Stimulated activated memory B cell treated with anti-CD40 and anti-IgM and Interleukin-4, amounts not matched to agents 10 μg/mL and 1 μg/mL and 100 μg/mL, for 72 hours (primary cell): Measurements from ENCODE around the gene PSMD5.
"Not testable (repeated sequence)": the region's sequence is repeated elsewhere in the genome, so short reads cannot be mapped to it uniquely, and the experiment has no call there.

Source experiments
- ATAC-seq: fragments of 150-1000 bp; cut with Tn5 transposase; 2 replicates; pipeline ENCODE4 v1.10.0; 2021
- H3K27ac Mint-ChIP-seq: one replicate; pipeline ENCODE4 v1.8.0; 2022; ENCODE audit warnings: mild to moderate bottlenecking, mixed read lengths
- H3K27me3 Mint-ChIP-seq: one replicate; pipeline ENCODE4 v1.8.0; 2022; ENCODE audit warnings: mixed read lengths
- H3K36me3 Mint-ChIP-seq: one replicate; pipeline ENCODE4 v1.8.0; 2022; ENCODE audit warnings: mixed read lengths
- H3K4me1 Mint-ChIP-seq: one replicate; pipeline ENCODE4 v1.8.0; 2022; ENCODE audit warnings: mixed read lengths
- H3K4me3 Mint-ChIP-seq: one replicate; pipeline ENCODE4 v1.8.0; 2022; ENCODE audit warnings: mild to moderate bottlenecking, moderate library complexity, mixed read lengths
- H3K9me3 Mint-ChIP-seq: one replicate; pipeline ENCODE4 v1.8.0; 2022; ENCODE audit warnings: mixed read lengths

PSMD5 gene

GRCh38 chr9:120820095-120820494, 22.6 kb downstream of the PSMD5 start:
- Mint-ChIP-seq H3K4me3 (no peak overlapping the region), H3K9me3 (no peaks in the 10 kb centered on the region), H3K36me3 (peaks cover 80% of the 10 kb centered on the region), H3K27me3 (no peaks in the 10 kb centered on the region), H3K4me1 (no peaks in the 10 kb centered on the region), H3K27ac (no peak overlapping the region)
- no peak for ATAC-seq

DNA sequence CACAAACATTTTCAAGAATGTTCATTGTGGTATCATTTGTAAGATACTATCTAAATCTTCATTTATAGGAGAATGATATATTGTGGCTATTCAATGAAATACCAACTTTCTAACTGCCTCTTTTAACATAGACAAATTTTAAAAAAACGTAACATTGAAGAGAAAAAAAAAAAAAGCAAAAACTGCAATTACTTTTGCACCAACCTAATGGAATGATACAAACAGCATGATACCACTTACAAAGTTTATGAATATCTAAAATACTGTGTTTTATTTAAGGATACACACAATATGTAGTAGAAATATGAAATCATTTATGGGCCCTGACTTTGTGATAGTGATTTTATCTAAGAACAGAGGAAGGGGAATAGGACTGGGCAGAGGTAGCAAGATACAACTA, 24.1 kb downstream of the PSMD5 start:
- H3K27me3 Mint-ChIP-seq, result no peaks in the 10 kb centered on the region
- ATAC-seq, result no peak
- peaks cover 71% of the 10 kb centered on the region for H3K36me3 Mint-ChIP-seq
- H3K9me3 Mint-ChIP-seq, result no peaks in the 10 kb centered on the region
- H3K4me1 Mint-ChIP-seq, result no peaks in the 10 kb centered on the region
- no peak overlapping the region for H3K27ac Mint-ChIP-seq
- H3K4me3 Mint-ChIP-seq, result no peak overlapping the region

DNA sequence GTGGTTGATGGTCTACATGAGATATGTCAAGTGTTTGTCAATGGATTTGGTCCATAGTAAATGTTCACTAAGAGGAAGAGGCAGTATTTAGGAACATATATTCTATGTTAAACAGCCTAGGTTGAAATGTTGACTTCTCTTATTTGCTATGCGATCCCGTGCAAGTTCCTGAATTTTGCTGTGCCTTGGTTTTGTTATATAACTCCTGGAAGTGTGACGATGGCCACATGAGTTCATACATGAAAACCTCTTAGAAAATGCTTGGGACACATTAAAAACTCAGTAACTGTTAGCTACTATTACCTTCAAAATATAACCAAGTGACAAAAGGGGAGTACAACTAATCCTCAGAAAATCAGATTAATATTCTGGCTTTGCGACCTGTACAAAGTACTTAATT, 27.6 kb downstream of the PSMD5 start:
- H3K27me3 Mint-ChIP-seq, result no peaks in the 10 kb centered on the region
- no peak overlapping the region for H3K4me3 Mint-ChIP-seq
- H3K9me3 Mint-ChIP-seq, result no peaks in the 10 kb centered on the region
- no peak overlapping the region for H3K27ac Mint-ChIP-seq
- H3K4me1 Mint-ChIP-seq, result no peaks in the 10 kb centered on the region
- H3K36me3 Mint-ChIP-seq, result peaks cover 72% of the 10 kb centered on the region
- ATAC-seq, result no peak

- peaks cover 24% of the 10 kb centered on the region for H3K9me3 Mint-ChIP-seq
- no peak for ATAC-seq
- H3K27me3 Mint-ChIP-seq, result no peaks in the 10 kb centered on the region
- H3K4me3 Mint-ChIP-seq, result no peak overlapping the region
- peaks cover 73% of the 10 kb centered on the region for H3K36me3 Mint-ChIP-seq
- H3K27ac Mint-ChIP-seq, result no peak overlapping the region
- H3K4me1 Mint-ChIP-seq, result no peaks in the 10 kb centered on the region
Measured at GRCh38 chr9:120808931-120809330, 33.8 kb downstream of the PSMD5 start.

DNA sequence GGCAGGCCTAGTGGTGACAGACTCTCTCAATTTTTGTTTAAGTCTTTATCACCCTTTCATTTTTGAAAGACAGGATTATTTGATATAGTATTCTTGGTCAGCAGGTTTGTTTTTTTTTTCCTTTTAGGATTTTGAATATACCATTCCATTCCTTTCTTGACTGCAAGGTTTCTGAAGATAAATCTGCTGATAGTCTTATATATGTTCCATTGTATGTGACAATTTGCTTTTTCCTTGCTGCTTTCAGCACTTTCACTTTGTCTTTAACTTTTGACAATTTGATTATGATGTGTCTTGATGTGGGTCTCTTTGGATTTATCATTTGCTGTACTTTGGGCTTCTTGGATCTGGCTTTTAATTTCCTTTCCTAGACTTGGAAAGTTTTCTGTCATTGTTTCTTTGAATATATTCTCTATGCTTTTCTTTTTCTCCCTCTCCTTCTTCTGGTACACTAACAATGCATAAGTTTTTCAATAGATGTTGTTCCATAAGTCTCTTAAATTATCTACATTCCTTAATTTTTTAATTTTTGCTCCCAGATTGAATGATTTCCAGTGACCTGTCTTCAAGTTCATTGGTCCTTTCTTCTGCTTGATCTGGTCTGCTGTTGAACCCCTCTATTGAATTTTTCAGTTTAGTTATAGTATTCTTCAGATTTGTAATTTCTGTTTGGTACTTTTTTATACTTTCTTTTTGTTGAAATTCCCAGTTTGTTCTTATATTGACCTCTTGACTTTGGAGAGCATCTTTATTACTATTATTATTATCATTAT, 34.9 kb downstream of the PSMD5 start:
- H3K9me3 Mint-ChIP-seq, result peaks cover 24% of the 10 kb centered on the region
- H3K27me3 Mint-ChIP-seq, result no peaks in the 10 kb centered on the region
- no peaks in the 10 kb centered on the region for H3K4me1 Mint-ChIP-seq
- H3K27ac Mint-ChIP-seq, result no peak overlapping the region
- peaks cover 70% of the 10 kb centered on the region for H3K36me3 Mint-ChIP-seq
- ATAC-seq, result no peak
- no peak overlapping the region for H3K4me3 Mint-ChIP-seq

DNA sequence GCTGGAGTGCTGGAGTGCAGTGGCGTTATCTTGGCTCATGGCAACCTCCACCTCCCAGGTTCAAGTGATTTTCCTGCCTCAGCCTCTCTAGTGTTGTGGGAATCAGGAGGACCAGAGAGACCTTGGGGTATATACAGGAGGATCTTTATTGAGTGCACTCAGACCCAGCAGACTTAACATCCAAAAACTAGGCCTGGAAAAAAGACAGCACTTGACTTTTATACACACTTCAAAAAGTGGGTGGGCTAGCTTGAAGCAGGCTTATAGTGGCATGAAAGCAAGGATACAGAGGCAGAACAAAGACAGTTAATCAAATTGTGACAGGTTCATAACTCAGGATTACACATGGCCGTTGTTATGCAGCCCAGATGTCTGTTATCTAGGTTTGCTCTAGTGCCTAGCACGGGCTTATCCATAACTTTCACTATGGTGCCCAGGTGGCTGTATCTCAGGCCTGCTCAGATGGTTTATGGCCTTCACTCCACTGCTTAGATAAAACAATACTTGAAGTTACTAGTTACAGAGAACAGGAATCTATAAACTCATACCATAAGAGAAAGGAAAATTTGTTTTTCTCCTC, 37.8 kb downstream of the PSMD5 start:
- not testable (repeated sequence) for H3K4me3 Mint-ChIP-seq, H3K27ac Mint-ChIP-seq, H3K4me1 Mint-ChIP-seq, H3K27me3 Mint-ChIP-seq, ATAC-seq
- H3K9me3 Mint-ChIP-seq, result peaks cover 24% of the 10 kb centered on the region
- H3K36me3 Mint-ChIP-seq, result peaks cover 48% of the 10 kb centered on the region

- Mint-ChIP-seq H3K27me3 (no peaks in the 10 kb centered on the region), H3K27ac (no peak overlapping the region), H3K9me3 (peaks cover 10% of the 10 kb centered on the region), H3K4me1 (no peaks in the 10 kb centered on the region), H3K4me3 (no peak overlapping the region), H3K36me3 (peaks cover 20% of the 10 kb centered on the region)
- no peak for ATAC-seq
Measured at GRCh38 chr9:120801441-120801840, 41.3 kb downstream of the PSMD5 start.

GRCh38 chr9:120792898-120793765, 49.6 kb downstream of the PSMD5 start, which contains the start of gene FBXW2:
Gene FBXW2 (minus strand): TSS chr9:120793416. CDS start chr9:120788258, 5,158 bp downstream.
- Mint-ChIP-seq H3K27me3 (no peaks in the 10 kb centered on the region), H3K9me3 (no peaks in the 10 kb centered on the region), H3K36me3 (peaks cover 16% of the 10 kb centered on the region), H3K4me3 (peak within 1 kb of the TSS; percentile 97), H3K27ac (peak within 1 kb of the TSS; percentile 85), H3K4me1 (peaks cover 47% of the 10 kb centered on the region)
- ATAC-seq, result peak; percentile 97

DNA sequence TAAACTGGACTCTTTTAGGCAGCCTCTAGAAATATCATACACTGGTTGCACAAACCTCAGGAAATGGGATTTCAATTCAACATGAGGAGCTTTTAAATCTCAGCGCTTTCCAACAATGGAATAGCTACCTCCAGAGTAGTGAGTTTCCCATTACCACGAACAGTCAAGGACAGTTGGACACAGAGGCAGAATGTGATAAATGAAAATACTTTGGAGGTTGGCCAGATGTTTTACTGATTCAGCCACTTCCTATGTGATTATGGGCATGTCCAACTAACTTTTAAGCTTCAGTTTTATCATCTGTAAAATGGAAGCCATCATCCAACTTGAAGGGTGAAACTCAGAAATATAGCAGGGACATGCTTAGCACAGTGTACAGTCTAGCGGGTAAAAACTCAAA, 51.6 kb downstream of the PSMD5 start:
- peaks cover 34% of the 10 kb centered on the region for H3K36me3 Mint-ChIP-seq
- no peaks in the 10 kb centered on the region for H3K9me3 Mint-ChIP-seq
- no peak for ATAC-seq
- no peaks in the 10 kb centered on the region for H3K27me3 Mint-ChIP-seq
- H3K4me3 Mint-ChIP-seq, result no peak overlapping the region
- H3K4me1 Mint-ChIP-seq, result peaks cover 57% of the 10 kb centered on the region
- no peak overlapping the region for H3K27ac Mint-ChIP-seq

DNA sequence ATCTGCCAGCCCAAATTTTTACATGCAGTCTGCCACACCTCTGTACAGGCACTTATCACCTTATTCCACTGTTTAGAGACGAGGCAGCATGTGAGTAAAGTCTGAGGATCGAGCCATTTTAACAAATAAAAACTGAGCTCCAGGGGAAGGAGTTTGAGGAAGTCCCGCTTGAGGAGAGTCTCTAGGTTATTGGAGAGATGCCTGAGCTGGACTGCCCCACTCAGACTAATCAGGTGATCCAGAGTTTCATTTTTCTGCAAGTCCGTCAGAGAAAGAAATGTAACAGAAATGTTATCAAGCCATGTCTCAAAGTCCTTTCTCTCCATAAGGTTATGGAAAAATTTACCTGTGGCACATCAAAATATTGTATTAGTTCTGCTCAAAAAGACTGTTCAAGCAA, 54.8 kb downstream of the PSMD5 start:
- Mint-ChIP-seq H3K27ac (no peak overlapping the region), H3K4me3 (no peak overlapping the region)

DNA sequence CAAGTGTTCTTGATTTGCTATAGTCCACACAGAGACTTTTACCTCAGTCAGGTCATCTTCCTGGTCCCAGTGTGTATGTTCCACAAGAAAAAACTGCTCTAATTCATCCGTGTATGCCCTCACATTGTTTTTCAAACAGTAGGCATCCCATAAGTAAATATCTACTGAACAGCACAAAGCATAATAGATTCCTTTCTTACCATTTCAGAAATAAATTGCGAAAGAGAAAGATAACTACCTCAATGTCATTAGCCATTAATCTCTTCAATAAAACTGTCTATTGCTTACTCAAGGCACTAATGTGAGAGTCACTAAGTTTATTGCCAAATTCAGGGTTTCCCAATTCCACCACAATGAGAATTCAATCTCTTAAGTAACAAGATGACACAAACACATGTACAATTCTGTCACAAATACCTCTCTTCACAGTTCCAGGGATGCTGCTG, 59.1 kb downstream of the PSMD5 start:
- Mint-ChIP-seq H3K9me3 (no peaks in the 10 kb centered on the region), H3K4me3 (no peak overlapping the region), H3K27me3 (no peaks in the 10 kb centered on the region), H3K27ac (no peak overlapping the region), H3K4me1 (peaks cover 33% of the 10 kb centered on the region), H3K36me3 (peaks cover 49% of the 10 kb centered on the region)
- no peak for ATAC-seq

More for the DNA sequence above, 54.8 kb downstream of the PSMD5 start:
- H3K9me3 Mint-ChIP-seq, result no peaks in the 10 kb centered on the region
- H3K27me3 Mint-ChIP-seq, result no peaks in the 10 kb centered on the region
- ATAC-seq, result no peak
- H3K36me3 Mint-ChIP-seq, result peaks cover 54% of the 10 kb centered on the region
- H3K4me1 Mint-ChIP-seq, result peaks cover 66% of the 10 kb centered on the region

DNA sequence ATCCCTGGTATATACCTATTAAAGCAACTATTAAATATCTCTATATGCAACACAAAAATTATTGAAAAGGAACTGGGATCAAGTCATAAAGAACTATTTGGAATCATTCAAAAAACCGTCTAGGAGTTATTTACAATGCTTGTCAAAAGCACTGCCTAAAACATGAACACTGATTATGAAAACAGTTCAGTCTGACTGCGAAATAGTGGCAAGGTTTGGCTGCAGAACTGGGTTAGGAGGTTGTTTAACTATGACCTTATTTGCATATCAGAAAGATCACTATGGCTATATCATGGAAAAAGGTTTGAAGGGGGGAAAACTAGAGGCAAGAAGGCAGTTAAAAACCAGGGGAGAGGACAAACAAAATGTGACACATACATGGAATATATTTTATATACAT, 61.5 kb downstream of the PSMD5 start:
- H3K27me3 Mint-ChIP-seq, result no peaks in the 10 kb centered on the region
- peaks cover 19% of the 10 kb centered on the region for H3K4me1 Mint-ChIP-seq
- H3K9me3 Mint-ChIP-seq, result no peaks in the 10 kb centered on the region
- H3K4me3 Mint-ChIP-seq, result no peak overlapping the region
- no peak overlapping the region for H3K27ac Mint-ChIP-seq
- H3K36me3 Mint-ChIP-seq, result peaks cover 52% of the 10 kb centered on the region
- ATAC-seq, result no peak

DNA sequence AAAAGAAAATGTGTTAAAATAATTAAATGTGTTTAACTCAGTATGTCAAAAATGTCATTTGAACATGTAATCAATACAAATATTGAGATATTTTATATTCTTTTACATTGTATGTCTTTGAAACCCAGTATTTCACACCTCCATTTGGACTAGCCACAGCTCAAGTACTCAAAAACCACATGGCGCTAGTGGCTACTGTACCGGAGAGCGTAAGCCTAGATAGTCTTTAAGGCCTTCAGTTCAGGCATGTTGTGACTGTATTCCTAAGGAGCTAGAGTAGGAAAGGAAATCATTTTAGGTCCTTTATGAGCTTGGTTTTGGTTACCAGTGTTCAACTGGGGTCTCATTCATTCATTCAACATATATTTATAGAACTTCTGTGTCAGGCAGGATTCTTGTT, 62.4 kb downstream of the PSMD5 start:
- H3K4me3 Mint-ChIP-seq, result no peak overlapping the region
- peaks cover 52% of the 10 kb centered on the region for H3K36me3 Mint-ChIP-seq

DNA sequence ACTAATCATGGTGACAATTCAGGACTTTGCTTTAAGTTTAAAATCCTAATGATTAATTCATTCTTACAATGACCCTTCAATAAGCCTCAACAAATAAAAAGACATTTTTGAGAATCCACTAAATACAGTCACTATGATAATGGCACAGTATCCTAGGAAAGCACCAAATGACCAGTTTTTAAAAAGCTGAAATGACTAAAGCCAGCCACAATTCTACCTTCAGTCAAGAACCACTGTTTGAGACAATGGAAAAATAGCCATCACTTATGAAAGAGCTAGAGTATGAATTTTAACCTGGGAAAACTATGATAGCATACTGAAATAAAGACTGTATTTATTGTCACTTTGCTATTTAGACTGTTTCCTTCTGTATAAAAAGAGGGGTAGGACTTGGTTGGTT, 63.5 kb downstream of the PSMD5 start:
- ATAC-seq, result no peak
- Mint-ChIP-seq H3K9me3 (no peaks in the 10 kb centered on the region), H3K27me3 (no peaks in the 10 kb centered on the region), H3K4me3 (no peak overlapping the region), H3K4me1 (peaks cover 9% of the 10 kb centered on the region), H3K36me3 (peaks cover 56% of the 10 kb centered on the region), H3K27ac (no peak overlapping the region)

More for the DNA sequence above, 62.4 kb downstream of the PSMD5 start:
- H3K27ac Mint-ChIP-seq, result no peak overlapping the region
- H3K9me3 Mint-ChIP-seq, result no peaks in the 10 kb centered on the region
- peaks cover 14% of the 10 kb centered on the region for H3K4me1 Mint-ChIP-seq
- ATAC-seq, result no peak
- no peaks in the 10 kb centered on the region for H3K27me3 Mint-ChIP-seq

- Mint-ChIP-seq H3K4me3 (no peak overlapping the region), H3K27ac (no peak overlapping the region), H3K9me3 (no peaks in the 10 kb centered on the region), H3K36me3 (peaks cover 52% of the 10 kb centered on the region), H3K4me1 (peaks cover 4% of the 10 kb centered on the region), H3K27me3 (no peaks in the 10 kb centered on the region)
- ATAC-seq, result no peak
Measured at GRCh38 chr9:120778758-120779157, 64.0 kb downstream of the PSMD5 start.
